ENCODE measurements around the gene PPP1R9A. TPM values are rescaled to one million over a fixed set of nuclear protein-coding genes. Genes with fewer than 3 reads are reported as not detected.

PPP1R9A gene
- total and polyA plus RNA-seq, 10 of the 15 experiments (the other 5 are each of a cell fraction or from before 2014, with no cell fraction given), result 0.04 to 0.12 TPM; not detected in 8

DNA sequence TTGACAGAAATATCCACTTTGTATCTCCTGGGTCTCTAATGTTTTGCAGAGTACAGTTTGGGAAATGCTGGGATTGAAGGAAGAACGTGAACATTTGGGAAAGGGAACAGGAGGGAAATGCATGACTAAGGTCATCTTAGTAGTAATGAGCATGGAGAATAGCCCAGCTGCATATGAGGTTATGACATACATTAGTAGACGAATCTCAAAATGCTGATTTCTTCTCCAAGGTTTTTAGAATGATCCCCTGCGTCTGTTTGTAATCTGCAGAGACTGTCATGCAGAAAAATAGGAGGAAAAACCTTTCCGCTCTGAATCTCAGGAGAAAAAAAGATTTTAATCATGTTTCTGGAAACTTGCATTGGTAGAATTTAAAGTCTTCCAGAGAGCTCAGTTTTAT is 133.6 kb downstream of the PPP1R9A start:
- TF ChIP-seq TCF7 (IDR thresholded peaks at IDR 0.05; ENCODE audit: borderline replicate concordance), result no peak
- TF ChIP-seq FOXK2 (IDR thresholded peaks at IDR 0.05), result no peak
- TF ChIP-seq BCL11A (IDR thresholded peaks at IDR 0.05; ENCODE audit: low read depth, low read length), result no peak
- TF ChIP-seq CHD4 (IDR thresholded peaks at IDR 0.05), result no peak
- TF ChIP-seq HDAC2 (IDR thresholded peaks at IDR 0.05), result no peak
- TF ChIP-seq ZZZ3 (IDR thresholded peaks at IDR 0.05; ENCODE audit: control insufficient read depth, insufficient read length, low read depth), result no peak
- TF ChIP-seq MEF2B (IDR thresholded peaks at IDR 0.05; ENCODE audit: partially characterized antibody, poor library complexity, severe bottlenecking), result no peak
- TF ChIP-seq ZNF274 (IDR thresholded peaks at IDR 0.05; ENCODE audit: insufficient read depth, insufficient read length), result no peak
- TF ChIP-seq CREM (IDR thresholded peaks at IDR 0.05; ENCODE audit: low read depth), result no peak
- TF ChIP-seq YBX1 (IDR thresholded peaks at IDR 0.05), result no peak
- TF ChIP-seq, protein P1, sequence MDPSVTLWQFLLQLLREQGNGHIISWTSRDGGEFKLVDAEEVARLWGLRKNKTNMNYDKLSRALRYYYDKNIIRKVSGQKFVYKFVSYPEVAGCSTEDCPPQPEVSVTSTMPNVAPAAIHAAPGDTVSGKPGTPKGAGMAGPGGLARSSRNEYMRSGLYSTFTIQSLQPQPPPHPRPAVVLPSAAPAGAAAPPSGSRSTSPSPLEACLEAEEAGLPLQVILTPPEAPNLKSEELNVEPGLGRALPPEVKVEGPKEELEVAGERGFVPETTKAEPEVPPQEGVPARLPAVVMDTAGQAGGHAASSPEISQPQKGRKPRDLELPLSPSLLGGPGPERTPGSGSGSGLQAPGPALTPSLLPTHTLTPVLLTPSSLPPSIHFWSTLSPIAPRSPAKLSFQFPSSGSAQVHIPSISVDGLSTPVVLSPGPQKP (IDR thresholded peaks at IDR 0.05; ENCODE audit: low read depth, low read length), result no peak
- TF ChIP-seq CBX3 (IDR thresholded peaks at IDR 0.05; ENCODE audit: borderline replicate concordance, low read depth), result no peak
- TF ChIP-seq IRF4 (IDR thresholded peaks at IDR 0.05; ENCODE audit: low read depth, low read length), result no peak
- no peak for TF ChIP-seq EZH2 (IDR thresholded peaks at IDR 0.05; ENCODE audit: borderline replicate concordance, control insufficient read depth, low read depth, low read length)
- TF ChIP-seq IRF3 (IDR thresholded peaks at IDR 0.05), result no peak
- TF ChIP-seq PAX8 (IDR thresholded peaks at IDR 0.05), result no peak
- no peak for TF ChIP-seq NFYB (IDR thresholded peaks at IDR 0.05; ENCODE audit: insufficient read depth, low read depth, low read length)
- in situ Hi-C loops (cut with MboI), result no loop called here
- H3K27ac ChIP-seq (ENCODE audit: control insufficient read depth, insufficient read depth), result no peak overlapping the region
- CTCF ChIA-PET, result no interaction called here
- H3K27me3 ChIP-seq (replicated peaks in 1 of 2; ENCODE audit: control insufficient read depth in 2 of 2, insufficient read depth in 2 of 2, low read length in 1 of 2), result no peaks in the 10 kb centered on the region
- H4K20me1 ChIP-seq (ENCODE audit: control insufficient read depth, insufficient read depth), result no peaks in the 10 kb centered on the region
- WGBS (ENCODE audit: insufficient coverage, insufficient replicate concordance, low lambda C conversion rate, missing lambda C conversion rate), result 38% methylated on average over 4 of the region's 4 CpGs
- H3K79me2 ChIP-seq (ENCODE audit: control insufficient read depth, insufficient read depth, low read length), result no peaks in the 10 kb centered on the region
- intact Hi-C loops (cut with micrococcal nuclease; ENCODE audit: unreplicated experiment), result loop anchor here (10.0 kb wide), 1 partner anchor 586 kb away; no protein-coding TSS in a partner anchor
- H3K4me1 ChIP-seq (ENCODE audit: control insufficient read depth, insufficient read depth, low read length), result no peaks in the 10 kb centered on the region
- SMC1A ChIA-PET (ENCODE audit: uncharacterized antibody, unreplicated experiment), result no interaction called here
- H3K9ac ChIP-seq (ENCODE audit: control insufficient read depth, insufficient read depth, low read length), result no peak overlapping the region
- FAIRE-seq (no peak), DNase-seq (ENCODE audit: low read depth, low spot score) (no peak), ATAC-seq (no peak)
- H3K4me3 ChIP-seq, result no peak overlapping the region
- H3K36me3 ChIP-seq (ENCODE audit: control insufficient read depth in 2 of 2, insufficient read depth in 2 of 2, low read length in 1 of 2), result no peaks in the 10 kb centered on the region
- RAD21 ChIA-PET (ENCODE audit: unreplicated experiment), result no interaction called here
- BruUV-seq (replicated peaks), result no TSS peak
- no peak overlapping the region for H2AFZ ChIP-seq (ENCODE audit: control insufficient read depth, low read depth, low read length)
- H3K9me3 ChIP-seq (replicated peaks; ENCODE audit: control insufficient read depth, insufficient read depth, low read length), result no peaks in the 10 kb centered on the region
- POLR2A ChIA-PET, result no interaction called here
- no peak overlapping the region for H3K4me2 ChIP-seq (ENCODE audit: control insufficient read depth, insufficient read depth)

All from GM12878 (cell line).